ENCODE results near the gene KCNT1.

GRCh38 chr9:135822374-135822755 lies 120.4 kb downstream of the KCNT1 start:
- no peak for TF ChIP-seq CTCF (IDR thresholded peaks at IDR 0.05; ENCODE audit: low read depth, low read length, poor library complexity, severe bottlenecking)
- no peak for TF ChIP-seq EZH2phosphoT487 (IDR thresholded peaks at IDR 0.05; ENCODE audit: borderline replicate concordance, low read length)

All from DOHH2 (cell line).